ENCODE results near the gene PRAME. TPM values are rescaled to one million over a fixed set of nuclear protein-coding genes. Genes with fewer than 3 reads are reported as not detected.

PRAME gene
- total and polyA plus RNA-seq, 11 donors, result 0.23 to 0.59 TPM; not detected in 9

DNA sequence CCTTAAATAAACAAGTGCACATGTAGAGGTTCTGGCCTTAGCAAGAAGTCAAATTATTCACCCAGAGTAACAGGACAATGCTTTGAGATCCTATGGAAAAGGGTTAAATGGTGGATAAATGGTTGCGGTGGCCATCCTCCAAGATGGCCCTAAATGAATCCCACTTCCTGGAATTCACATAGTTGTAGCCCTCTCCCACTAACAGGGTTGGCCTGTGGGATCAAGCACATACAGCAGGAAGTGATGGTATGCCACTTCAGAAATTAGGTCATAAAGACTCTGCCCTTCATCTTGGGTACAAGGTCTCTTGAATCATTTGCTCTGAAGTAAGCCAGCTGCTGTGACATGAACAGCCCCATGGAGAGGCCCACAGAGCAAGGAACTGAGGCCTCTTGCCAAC is 52.3 kb downstream of the PRAME start:
- Histone ChIP-seq H3K4me1 (peaks cover 0 to 11% (median 0%) of the 10 kb centered on the region in 12 donors), H3K27ac (no peak overlapping the region), H3K36me3 (no peaks in the 10 kb centered on the region), H3K27me3 (peaks cover 0 to 7% (median 0%) of the 10 kb centered on the region in 9 donors), H3K4me3 (no peak overlapping the region), H3K9me3 (peaks cover 0 to 22% (median 12%) of the 10 kb centered on the region in 12 donors)
- ATAC-seq (no peak), DNase-seq (no peak)
- no peak for TF ChIP-seq POLR2A (IDR thresholded peaks at IDR 0.05)
- no peak for TF ChIP-seq CTCF (IDR thresholded peaks at IDR 0.05)
- intact Hi-C loops (cut with DNase I), result no loop called here
- 87 to 100% (median 97%) methylated on average over 1 of the region's 1 CpG for WGBS, 4 donors

DNA sequence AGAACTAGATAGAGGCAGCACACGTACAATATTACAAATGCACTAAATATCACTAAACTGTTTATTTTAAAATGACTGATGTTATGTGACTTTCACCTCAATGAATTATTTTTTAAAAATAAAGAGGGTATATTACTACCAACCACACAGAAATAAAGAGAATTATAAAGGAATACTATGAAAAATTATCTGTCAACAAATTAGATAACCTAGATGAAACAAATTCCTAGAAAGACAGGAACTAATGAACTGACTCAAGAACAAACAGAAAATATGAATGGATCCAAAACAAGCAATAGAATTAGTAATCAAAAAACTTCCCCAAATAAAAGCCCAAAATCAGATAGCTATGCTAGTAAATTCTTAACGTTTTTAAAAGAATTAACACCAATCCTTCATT is 60.8 kb downstream of the PRAME start:
- intact Hi-C loops (cut with DNase I), result no loop called here
- 81 to 90% (median 84%) methylated on average over 2 of the region's 2 CpGs for WGBS, 4 donors
- Histone ChIP-seq H3K27me3 (no peaks in the 10 kb centered on the region), H3K4me1 (no peaks in the 10 kb centered on the region), H3K36me3 (no peaks in the 10 kb centered on the region), H3K4me3 (no peak overlapping the region), H3K27ac (no peak overlapping the region), H3K9me3 (no peaks in the 10 kb centered on the region)
- no peak for ATAC-seq
- no peak for TF ChIP-seq POLR2A (IDR thresholded peaks at IDR 0.05)
- TF ChIP-seq CTCF (IDR thresholded peaks at IDR 0.05), result no peak
- DNase-seq, result no peak

Other genes starting within 250 kb of the PRAME start
- gene ZNF280B, start 50.5 kb downstream of the PRAME start, total RNA-seq, result 1 to 10 TPM in 4 of 9 donors, under 1 TPM in 5; 0.19 to 1.5 (median 0.84) TPM
- gene ZNF280B, start 50.5 kb downstream of the PRAME start, polyA plus RNA-seq, result under 1 TPM; 0.06 to 0.19 TPM
- not detected for gene ZNF280A, start 39.0 kb downstream of the PRAME start, total RNA-seq
- gene ZNF280A, start 39.0 kb downstream of the PRAME start, polyA plus RNA-seq, result not detected
- not detected for gene GGTLC2, start 85.3 kb upstream of the PRAME start, total RNA-seq
- gene GGTLC2, start 85.3 kb upstream of the PRAME start, polyA plus RNA-seq, result not detected

Data from heart left ventricle (tissue), 16 donors.